Inflammatory macrophage (primary cell): ENCODE results near the gene CHST14.

Experiments
- DNase-seq, 2 donors: peaks; one replicate each; pipeline ENCODE4 v3.0.0-alpha.2; 2020 to 2022

Gene CHST14

DNA sequence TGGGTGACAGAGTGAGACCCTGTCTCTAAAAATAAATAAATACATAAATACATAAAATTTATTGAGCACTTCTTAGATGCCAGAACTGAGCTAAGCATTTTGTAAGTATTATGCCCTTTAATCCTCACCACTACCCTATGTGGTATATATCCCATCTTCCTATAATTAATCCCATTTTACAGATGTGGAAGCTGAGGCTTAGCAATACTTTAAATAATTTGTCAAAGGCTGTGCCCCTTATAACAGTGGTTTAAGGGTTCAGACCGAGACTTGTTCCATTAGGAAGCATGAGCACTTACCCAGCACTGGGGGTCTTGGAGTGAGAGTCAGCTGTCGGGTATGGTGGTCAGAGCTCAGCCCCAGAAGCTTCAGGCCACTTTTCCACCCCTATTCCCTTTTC lies 7.5 kb upstream of the CHST14 start:
- no peak for DNase-seq

DNA sequence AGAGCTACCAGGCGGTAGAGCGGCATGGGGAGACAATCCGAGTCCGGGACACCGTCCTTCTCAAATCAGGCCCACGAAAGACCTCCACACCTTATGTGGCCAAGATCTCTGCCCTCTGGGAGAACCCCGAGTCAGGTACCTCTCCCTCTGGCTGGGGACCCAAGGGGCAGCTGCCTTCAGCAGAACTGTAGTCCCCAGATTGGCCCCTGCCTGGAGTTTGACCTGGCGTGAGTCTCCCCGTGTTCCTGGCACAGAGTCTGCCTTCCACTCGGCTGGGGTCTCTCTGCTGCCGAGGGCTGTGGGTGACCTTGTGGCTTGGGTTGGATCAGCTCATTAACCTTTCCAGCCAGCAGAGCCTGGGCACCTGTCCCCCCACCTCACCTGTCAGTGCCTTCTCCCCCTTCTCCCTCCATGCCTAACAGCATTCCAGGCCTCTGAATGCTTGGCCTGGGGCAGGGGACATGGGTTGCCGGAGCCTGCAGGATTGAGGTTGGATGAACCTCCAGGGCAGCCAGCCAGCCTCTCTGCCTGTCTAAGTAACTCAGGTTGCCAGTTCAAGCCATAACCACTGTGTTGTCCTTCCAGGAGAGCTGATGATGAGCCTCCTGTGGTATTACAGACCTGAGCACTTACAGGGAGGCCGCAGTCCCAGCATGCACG lies 6.8 kb upstream of the CHST14 start:
- DNase-seq = no peak

DNA sequence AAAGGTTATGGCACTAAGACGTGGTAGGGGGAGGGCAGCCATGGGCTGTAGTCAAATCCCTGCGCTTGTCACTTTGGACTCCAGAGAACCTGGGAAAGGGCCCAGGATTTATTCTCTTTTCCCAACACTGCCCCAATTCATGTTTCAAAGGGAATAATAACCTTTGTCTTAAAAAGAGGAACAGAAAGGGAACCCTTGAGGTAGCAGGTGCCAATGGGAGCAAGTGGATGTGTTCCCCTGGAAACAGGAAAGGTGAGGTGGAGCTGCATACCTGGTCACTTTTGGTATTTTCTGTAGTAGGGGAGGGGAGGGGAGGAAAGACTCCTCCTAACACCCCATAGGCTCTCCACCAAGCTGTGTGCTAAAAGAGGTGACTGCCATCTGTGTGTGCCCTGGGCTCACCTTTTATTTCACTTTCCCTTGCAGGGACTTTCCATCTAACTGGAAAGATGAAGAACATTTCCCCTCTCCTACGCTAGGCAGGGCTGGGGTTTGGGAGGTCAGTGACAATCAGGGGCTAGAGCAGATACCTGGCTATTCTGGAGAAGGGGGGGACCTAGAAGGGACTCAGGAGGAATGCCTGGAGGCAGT lies 6.1 kb upstream of the CHST14 start:
- DNase-seq = no peak

DNA sequence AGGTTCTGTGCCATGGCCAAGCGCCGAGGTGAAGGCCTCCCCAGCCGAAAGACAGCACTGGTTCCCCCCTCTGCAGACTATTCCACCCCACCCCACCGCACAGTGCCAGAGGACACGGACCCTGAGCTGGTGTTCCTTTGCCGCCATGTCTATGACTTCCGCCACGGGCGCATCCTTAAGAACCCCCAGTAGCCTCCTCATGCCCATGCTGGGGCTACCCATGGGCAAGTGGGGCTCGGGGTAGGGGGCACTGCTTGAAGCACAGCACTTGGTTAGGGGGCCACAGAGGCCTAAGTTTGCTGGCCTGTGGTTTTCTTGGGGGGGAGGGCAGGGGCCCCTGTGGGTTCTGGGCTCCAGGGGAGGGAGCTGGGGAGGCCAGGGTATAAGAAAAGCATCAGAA lies 4.8 kb upstream of the CHST14 start:
- DNase-seq = no peak

DNA sequence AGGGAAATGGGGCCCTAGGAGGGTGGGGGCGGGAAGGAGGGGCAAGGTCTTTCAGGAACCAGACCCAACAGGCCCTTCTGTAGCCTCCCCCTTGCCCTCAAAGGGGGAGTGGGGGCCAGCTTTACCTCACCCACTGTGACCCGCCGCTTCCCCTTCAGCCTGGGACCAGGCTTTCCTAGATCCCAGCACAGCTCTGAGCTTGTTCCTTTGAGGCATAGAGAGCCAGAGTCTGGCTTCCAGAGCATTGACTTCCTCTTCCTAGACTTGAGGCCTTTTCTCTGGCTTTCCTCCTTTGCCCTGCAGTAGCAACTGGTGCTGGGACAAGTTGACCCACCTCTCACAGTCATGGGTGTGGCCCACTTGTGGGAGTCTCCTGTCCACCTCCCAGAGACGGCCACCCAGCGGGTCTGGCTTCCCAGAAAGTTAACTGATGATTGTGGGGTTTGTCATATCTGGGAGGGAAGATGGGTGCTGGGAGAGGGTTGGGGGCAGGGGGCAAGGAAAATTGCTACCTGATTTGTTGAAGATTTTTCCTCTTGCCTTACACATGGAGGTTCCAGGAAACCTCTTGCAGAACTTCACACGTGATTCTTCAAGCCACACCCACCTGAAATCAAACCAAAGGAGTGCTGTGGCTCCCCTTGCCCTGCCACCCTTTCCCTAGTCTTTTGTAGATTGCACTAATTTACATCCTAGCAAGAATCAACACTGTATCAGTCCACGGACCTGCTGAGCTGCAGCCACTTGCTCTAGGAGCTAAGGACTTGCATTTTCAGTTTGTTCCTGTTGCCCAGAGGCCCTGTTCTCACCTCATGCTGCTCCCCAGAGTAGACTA lies 4.1 kb upstream of the CHST14 start:
- DNase-seq = peak; percentile 45 to 47

DNA sequence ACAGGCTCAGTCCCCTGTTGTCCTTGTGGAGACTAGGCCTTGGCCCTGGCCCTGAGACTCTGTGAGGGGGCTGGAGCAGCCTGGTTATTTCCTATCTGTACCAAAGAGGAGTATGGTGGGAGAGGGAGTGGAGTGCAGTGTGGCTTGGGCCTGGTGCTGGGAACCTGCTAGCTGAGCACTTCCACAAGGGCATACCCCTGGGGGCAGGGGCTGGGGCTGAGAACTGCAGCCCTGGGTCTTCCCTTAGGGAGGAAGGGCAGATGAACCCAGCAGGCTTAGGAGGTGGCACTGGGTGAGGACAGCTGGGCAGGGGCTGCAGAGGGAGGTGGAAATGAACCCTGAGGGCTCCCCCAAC lies 3.5 kb upstream of the CHST14 start:
- DNase-seq = no peak

DNA sequence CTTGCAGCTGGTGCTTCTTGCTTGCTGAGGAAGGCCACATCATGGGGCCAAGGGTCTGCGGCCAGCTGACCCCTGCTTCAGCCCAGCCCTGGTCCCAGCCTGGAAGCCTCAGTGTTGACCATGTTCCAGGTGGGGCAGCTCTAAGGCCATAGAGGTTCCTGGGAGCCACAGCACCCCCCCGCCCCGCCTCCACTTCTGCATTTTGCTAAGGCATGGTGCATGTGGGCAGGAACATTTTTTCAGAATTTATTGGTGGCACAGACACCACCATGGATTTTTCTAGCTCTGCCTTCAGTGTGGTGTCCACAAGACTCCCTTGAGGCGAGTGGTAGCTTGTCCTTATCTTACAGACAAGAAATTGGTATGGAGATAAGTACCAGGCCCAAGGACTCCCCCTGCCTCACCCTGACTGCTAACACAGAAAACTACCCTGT lies 1.9 kb upstream of the CHST14 start:
- DNase-seq = peak; percentile 22 to 63

DNA sequence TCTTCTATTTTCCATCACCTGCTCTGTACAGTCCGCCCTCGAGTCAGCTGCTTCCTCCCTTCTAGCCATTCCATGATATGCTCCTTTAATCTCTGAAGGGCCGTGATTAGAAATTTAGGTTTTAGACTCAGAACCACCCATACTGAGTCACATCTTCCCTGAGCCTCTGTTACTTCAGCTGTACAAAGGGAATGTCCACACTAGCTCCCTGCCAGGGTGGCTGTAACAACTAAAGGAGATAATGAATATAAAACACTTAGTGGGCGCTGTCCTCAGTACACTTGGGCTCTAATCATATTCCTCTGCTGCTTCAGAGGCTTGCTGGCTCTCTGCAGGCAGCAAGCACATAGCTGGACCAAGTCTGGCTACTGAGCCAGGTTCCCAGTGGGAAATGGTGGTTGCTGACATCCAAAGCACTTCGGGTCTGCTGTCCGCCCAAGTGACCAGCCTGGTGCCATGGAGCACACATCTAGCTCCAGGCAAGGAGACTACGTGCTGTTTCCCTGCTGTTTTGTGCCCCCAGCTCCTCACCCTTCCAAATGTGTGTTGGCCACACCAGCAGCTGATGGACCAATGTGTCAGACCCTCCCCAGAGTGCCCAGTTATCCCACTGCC lies 901 bp upstream of the CHST14 start:
- DNase-seq = no peak

DNA sequence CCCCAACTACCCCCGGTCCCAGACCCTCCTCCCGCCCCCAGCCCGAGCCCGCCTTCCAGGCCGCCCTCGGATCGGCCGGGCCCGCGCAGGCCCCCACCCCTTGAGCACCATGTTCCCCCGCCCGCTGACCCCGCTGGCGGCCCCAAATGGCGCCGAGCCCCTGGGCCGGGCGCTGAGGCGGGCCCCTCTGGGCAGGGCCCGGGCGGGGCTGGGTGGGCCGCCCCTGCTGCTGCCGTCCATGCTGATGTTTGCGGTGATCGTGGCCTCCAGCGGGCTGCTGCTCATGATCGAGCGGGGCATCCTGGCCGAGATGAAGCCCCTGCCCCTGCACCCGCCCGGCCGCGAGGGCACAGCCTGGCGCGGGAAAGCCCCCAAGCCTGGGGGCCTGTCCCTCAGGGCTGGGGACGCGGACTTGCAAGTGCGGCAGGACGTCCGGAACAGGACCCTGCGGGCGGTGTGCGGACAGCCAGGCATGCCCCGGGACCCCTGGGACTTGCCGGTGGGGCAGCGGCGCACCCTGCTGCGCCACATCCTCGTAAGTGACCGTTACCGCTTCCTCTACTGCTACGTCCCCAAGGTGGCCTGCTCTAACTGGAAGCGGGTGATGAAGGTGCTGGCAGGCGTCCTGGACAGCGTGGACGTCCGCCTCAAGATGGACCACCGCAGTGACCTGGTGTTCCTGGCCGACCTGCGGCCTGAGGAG lies 472 bp downstream of the CHST14 start:
- no peak for DNase-seq

DNA sequence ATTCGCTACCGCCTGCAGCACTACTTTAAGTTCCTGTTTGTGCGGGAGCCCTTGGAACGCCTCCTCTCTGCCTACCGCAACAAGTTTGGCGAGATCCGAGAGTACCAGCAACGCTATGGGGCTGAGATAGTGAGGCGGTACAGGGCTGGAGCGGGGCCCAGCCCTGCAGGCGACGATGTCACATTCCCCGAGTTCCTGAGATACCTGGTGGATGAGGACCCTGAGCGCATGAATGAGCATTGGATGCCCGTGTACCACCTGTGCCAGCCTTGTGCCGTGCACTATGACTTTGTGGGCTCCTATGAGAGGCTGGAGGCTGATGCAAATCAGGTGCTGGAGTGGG lies 995 bp downstream of the CHST14 start:
- no peak for DNase-seq

DNA sequence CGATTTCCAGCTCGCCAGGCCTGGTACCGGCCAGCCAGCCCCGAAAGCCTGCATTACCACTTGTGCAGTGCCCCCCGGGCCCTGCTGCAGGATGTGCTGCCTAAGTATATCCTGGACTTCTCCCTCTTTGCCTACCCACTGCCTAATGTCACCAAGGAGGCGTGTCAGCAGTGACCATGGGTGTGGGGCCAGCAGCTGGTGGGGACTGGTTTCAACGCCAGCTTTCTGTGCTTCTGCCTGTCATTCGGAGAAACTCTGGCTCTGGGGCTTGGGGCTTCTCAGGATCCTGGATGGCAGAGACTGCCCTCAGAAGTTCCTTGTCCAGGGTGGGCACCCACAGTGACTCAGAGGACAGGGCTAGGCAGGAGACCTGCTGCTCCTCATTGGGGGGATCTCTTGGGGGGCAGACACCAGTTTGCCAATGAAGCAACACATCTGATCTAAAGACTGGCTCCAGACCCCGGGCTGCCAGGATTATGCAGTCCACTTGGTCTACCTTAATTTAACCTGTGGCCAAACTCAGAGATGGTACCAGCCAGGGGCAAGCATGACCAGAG lies 1.5 kb downstream of the CHST14 start:
- DNase-seq = no peak

DNA sequence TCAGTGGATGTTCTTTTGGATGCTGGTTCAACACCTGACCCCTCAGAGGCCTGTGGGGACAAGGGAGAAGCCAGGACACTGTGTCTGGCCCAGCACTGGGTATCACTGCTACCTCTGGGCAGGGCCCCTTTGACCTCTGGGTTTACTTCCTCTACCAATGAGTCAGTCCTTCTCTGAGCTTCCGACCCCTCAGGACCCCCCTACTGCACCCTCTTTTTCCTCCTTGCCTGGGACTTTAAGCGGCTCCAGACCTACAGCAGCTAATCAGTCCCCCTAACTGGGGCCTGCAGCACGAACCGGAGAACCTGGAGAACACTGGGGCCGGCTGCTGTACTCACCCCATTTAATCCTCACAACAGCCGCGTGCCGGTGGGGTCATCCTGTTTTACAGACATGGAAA lies 3.8 kb downstream of the CHST14 start:
- no peak for DNase-seq

DNA sequence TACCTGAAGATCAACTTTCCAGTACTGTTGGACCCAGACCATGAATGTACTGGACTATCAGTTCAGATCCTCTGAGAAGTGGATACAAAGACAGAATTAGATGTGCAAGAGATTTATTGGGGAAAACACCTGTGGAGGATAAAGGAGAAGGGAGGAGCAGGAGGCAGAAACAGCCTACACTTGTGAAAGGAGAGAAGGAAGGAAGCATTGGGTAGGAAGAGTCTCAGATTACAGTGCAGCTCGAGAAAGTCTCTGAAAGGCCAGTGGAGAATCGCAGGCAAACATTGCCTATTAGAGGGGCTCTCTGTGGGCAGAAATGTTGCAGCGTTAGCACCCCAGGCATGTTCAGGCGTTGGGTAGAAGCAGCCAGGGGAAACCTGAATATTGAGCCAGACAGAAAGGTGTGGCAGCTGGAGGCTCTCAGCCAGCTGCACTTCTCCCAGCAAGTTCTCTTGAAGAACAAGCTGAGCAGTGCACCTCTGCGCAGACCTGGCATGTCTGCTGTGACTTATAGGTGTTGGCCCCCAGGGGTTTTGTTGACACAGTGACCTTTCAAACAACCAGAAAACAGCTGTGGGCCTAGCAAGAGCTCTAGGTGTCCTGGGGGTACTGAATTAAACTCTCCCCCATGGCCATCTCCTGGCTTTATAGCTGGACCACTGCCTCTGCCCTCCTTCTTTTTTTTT lies 7.0 kb downstream of the CHST14 start:
- no peak for DNase-seq

DNA sequence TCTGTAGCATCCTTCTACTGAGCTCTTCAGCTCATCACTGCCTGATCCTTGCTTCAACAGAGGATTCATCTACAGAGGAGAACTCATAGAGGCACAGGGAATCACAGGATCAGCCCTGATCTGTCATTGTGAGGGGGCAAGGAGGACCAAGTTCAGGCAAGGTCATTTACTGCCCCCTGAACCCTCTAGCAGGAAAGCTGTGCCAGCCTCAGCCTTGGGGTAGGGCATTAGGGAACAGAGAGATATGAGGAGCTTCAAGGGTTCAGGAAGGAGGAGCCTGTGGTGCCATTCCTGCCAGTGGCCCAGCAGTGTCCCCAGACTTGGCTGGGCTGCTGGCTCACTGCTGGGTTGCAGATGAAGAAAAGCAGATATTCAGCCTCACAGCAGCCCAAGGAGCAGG lies 8.2 kb downstream of the CHST14 start:
- no peak for DNase-seq

DNA sequence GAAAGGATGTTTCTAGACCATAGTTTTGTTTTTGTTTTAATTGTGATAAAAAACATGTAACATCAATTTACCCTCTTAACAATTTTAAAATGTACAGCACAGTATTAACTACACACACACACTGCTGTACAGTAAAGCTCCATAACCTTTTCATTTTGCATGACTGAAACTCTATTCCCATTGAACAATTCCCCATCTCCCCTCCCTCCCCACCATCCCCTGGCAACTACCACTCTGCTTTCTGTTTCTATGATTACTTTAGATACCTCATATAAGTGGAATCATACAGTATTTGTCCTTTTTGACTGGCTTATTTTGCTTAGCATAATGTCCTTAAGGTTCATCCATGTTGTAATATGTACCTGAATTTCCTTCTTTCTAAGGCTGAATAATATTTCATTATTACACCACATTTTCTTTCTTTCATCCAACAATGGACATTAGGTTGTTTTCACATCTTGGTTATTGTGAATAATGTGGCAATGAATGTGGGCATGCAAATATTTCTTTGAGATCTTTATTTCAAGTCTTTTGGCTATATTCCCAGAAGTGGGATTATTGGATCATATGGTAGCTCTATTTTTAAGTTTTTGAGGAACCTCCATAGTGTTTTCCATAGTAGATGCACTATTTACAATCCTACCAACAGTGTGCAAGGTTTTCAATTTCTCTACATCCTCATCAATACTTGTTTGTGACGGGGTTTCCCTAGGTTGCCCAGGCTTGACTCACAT lies 10.7 kb downstream of the CHST14 start:
- DNase-seq = no peak

DNA sequence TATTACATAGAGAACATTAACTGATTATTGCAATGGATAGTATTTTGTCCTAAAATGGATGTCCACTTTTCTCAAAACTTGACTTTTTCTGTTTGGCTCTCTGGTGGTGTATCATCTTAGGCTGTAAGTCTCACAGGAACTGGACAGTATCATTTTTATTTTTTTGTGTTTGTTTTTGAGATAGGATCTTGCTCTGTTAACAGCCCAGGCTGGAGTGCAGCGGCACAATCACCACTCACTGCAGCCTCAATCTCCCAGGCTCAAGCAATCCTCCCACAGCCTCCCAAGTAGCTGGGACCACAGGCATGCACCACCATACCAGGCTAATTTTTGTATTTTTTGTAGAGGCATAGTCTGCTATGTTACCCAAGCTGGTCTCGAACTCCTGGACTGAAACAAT lies 13.1 kb downstream of the CHST14 start:
- DNase-seq = no peak

DNA sequence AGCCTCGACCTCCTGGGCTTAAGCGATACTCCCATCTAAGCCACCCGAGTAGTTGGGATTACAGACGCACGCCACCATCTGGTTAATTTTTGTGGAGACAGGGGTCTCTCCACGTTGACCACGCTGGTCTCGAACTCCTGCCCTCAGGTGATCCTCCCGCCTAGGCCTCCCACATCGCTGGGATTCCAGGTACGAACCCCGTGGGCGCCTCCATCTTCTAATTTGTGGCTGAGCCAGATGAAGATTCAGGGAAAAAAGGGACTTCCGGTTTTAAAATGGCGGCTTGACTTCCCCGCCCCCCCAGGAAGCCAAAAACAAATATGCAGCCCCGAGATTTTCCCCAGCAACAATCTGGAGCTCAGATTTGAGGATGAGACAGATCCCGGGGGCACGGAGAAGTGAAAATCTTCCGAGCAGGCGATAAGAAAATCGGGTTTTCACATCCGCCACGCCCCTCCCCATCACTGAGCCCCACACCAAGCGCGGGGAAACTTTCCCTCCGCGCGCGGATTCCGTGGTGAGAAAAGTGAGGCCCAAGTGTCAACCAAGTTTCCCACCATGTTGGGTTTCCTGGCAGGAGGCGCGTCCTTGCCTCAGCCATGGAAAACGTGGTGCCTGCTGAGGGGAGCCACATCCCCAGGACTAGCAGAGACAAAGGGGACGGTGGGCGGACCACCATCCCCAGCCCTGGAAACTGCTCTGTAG lies 15.4 kb downstream of the CHST14 start:
- DNase-seq = no peak

DNA sequence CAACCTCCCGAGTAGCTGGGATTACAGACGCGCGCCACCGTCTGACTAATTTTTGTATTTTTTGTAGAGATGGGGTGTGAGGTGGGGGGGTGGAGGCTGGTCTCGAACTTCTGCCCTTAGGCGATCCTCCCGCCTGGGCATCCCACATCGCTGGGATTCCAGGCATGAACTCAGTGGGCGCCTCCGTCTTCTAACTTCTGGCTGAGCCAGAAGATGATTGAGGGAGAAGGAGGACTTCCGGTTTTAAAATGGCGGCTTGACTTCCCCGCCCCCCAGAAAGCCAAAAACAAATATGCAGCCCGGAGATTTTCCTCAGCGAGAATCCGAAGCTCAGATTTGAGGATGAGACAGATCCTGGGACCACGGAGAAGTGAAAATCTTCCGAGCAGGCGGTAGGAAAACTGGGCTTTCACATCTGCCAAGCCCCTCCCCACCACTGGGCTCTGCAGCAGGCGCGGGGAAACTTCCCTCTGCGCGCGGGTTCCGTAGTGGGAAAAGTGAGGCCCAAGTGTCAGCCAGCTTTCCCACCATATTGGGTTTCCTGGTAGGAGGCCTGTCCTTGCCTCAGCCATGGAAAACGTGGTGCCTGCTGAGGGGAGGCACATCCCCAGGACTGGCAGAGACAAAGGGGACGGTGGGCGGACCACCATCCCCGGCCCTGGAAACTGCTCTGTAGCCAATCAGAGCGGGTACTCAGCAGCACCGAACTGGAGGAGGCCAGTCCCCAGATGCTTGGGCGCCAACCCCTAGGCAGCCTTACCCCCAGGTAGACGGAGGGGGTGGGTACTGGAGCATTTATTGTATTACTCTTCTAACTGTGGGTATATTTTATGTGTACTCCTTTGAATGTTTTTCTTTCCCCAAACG lies 17.3 kb downstream of the CHST14 start:
- DNase-seq = no peak

DNA sequence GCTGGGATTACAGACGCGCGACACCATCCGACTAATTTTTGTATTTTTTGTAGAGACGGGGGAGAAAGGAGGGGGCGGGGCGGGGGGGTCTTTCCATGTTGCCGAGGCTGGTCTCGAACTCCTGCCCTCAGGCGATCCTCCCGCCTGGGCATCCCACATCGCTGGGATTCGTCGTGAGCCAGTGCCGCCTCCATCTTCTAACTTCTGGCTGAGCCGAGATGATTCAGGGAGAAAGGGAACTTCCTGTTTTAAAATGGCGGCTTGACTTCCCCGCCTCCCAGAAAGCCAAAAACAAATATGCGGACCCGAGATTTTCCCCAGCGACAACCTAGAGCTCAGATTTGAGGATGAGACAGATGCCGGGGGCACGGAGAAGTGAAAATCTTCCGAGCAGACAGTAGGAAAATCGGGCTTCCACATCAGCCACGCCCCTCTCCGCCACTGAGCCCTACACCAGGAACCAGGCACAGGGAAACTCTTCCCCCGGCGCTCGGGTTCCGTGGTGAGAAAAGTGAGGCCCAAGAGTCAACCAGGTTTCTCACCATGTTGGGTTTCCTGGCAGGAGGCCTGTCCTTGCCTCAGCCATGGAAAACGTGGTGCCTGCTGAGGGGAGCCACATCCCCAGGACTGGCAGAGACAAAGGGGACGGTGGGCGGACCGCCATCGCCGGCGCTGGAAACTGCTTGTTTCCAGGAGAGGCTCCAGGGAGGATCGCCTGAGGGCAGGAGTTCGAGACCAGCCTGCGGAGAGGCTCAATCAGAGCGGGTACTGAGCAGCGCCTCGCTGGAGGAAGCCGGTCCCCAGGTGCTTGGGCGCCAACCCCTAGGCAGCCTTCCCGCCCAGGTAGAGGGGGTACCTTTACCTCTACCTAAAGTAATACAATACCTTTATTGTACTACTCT lies 18.7 kb downstream of the CHST14 start:
- DNase-seq = no peak
